Measurements from ENCODE around the gene IGFBP2.

GRCh38 chr2:216632346-216632951 lies 771 bp upstream of the IGFBP2 start:
- no peak for TF ChIP-seq EP300 (IDR thresholded peaks at IDR 0.05; ENCODE audit: borderline replicate concordance in 1 of 2, low read depth in 1 of 2, low read length in 1 of 2)
- TF ChIP-seq NRF1 (IDR thresholded peaks at IDR 0.05; ENCODE audit: low read depth, low read length), result no peak
- TF ChIP-seq CTCF (IDR thresholded peaks at IDR 0.05), result no peak
- no peak for TF ChIP-seq MXI1 (IDR thresholded peaks at IDR 0.05; ENCODE audit: low read depth, low read length)
- TF ChIP-seq RAD21 (IDR thresholded peaks at IDR 0.05; ENCODE audit: low read length), result no peak
- TF ChIP-seq POLR2AphosphoS5 (IDR thresholded peaks at IDR 0.05; ENCODE audit: low read depth, low read length), result no peak
- TF ChIP-seq MAX (IDR thresholded peaks at IDR 0.05; ENCODE audit: low read depth), result no peak
- no peak for TF ChIP-seq TCF12 (IDR thresholded peaks at IDR 0.05)
- TF ChIP-seq USF2 (IDR thresholded peaks at IDR 0.05; ENCODE audit: borderline replicate concordance, low read depth, low read length), result no peak
- TF ChIP-seq IRF3 (IDR thresholded peaks at IDR 0.05; ENCODE audit: low read depth, low read length), result no peak
- TF ChIP-seq REST (IDR thresholded peaks at IDR 0.05; ENCODE audit: low read depth, low read length), result no peak
- no peak for TF ChIP-seq EZH2phosphoT487 (IDR thresholded peaks at IDR 0.05; ENCODE audit: borderline replicate concordance, low read depth)
- TF ChIP-seq GABPA (IDR thresholded peaks at IDR 0.05; ENCODE audit: low read depth), result no peak
- TF ChIP-seq MEF2A (IDR thresholded peaks at IDR 0.05; ENCODE audit: borderline replicate concordance, low read depth), result no peak
